Cerebellar cortex (tissue), 1 donor: ENCODE results near the gene EXOC3.

Source experiments
- DNase-seq: peaks from one replicate; pipeline ENCODE4 v3.0.0-alpha.2; 2015; ENCODE audit warnings: low spot score

The EXOC3 gene

GRCh38 chr5:407051-407450 lies 35.9 kb upstream of the EXOC3 start:
- no peak for DNase-seq

DNA sequence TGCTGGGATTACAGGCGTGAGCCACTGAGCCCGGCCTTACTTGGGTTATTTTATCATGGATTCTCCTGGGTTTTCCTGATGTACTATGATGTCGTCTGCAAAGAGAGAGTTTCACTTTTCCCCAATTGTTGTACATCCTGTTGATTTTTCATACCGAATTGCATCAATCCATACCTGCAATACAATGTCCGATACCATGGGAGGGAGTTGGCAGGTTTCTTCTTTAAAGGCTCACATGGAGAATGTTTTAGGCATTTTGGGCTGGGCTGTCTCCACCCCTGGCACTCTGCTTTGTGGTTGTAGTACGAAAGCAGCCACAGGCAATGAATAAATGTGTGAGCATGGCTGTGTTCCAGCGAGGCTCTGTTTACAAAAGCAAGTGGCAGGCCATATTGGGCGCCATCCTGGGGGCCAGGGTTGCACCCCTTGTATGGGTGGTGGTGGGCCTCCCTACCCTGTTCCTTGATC lies 35.1 kb upstream of the EXOC3 start:
- DNase-seq = no peak

GRCh38 chr5:410911-411517 lies 32.0 kb upstream of the EXOC3 start:
- DNase-seq = no peak

- no peak for DNase-seq
Observed at GRCh38 chr5:411728-412127, 31.2 kb upstream of the EXOC3 start.

- DNase-seq = peak; percentile 47
Observed at GRCh38 chr5:414991-415927, 27.7 kb upstream of the EXOC3 start.

DNA sequence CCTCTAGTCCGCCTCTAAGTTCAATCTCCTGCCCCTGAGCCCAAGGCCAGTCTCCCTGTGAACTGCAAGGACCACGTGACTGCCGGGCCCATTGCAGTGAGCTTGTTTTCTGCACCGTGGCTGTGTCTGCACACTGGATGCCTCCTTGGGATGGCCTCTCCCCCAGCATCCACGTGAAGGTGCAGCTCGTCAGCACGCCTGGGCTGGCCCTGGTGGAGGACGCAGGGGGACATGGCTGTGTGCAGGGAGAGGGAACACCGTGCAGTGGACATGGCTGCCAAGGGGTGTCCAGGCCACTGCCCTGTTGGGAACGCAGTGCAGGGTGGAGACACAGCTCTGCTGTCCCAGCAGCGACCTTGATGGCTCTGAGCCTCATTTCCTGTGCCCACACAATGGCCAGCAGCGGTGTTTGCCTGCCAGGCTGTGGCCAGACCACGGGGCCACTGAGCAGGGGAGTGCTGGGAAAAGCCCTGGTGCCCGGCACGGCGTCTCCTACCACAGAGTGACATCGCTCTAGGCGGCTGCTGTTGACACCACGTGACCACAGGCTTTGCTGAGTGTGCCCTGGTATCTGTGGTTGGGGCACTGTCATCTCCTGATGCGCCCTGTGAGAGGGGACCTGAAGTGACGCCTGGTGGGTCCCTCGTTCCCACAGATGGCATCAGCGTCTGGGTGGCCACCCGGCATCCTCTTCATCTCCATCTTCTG lies 26.9 kb upstream of the EXOC3 start:
- no peak for DNase-seq

- no peak for DNase-seq
Observed at GRCh38 chr5:416636-416960, 26.4 kb upstream of the EXOC3 start.

DNA sequence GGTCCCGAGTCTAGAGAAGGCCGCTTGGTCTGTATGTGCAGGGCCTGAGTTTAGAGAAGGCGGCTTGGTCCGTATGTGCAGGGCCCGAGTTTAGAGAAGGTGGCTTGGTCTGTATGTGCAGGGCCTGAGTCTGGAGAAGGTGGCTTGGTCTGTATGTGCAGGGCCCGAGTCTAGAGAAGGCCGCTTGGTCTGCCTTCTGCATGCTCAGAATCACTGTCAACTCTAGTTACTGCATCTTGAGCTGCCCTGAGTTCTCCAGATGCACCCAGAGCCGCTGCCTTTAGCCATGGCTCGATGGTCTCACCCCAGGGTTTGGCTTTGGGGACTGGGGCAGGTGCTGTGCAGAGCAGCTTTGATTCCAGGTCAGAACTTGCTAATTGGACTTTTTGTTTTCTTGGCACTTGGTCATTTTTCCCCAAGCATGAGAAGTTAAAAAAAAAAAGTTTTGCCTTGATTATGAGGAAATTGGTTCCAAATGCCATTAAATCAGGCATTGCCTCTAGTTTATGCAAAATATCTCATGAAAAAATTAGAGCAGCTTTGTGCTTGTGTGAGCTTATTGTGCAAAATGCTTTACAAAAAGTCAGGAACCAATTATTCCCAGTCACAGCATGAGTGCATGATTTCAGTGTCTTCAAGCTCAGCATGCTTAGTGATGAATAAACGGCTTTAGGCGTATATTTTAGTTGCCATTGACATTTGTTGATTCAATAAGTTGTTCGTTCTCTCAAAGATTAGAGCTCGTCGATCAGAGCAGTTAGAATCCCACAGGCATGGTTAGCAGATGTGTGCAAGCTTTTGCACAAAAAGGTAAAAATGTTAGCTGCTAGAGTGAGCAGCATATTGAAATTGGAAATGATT lies 25.4 kb upstream of the EXOC3 start:
- DNase-seq = peak; percentile 2

GRCh38 chr5:418162-419121 lies 24.5 kb upstream of the EXOC3 start:
- no peak for DNase-seq

GRCh38 chr5:419970-420369 lies 23.0 kb upstream of the EXOC3 start:
- no peak for DNase-seq

DNA sequence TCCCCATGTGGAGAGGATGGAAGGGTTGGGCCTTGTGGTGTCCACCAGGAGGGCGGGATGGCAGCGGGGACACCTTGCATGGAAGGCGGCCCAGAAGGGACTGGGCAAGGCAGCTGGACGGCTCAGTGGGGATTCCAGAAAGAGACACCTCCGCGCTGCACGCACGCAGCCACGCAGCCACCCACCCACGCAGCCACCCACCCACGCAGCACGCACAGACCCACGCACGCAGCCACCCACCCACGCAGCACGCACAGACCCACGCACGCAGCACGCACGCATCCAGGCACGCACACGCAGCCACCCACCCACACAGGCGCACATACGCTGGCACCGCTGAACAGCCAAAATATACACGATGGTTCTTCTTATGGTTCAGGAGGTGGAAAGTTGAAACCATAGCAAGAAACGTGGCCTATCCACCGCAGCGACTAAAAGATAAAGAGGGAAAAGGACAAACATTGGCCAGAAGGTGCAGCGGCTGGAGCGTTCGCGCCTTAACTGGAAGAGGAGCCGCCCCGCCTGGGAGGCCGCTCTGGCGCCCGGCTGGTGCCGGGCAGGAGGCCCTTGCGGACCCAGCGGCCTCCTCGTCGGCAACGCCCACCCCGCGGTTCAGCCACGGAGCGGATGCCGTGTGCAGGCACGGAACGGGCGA lies 22.2 kb upstream of the EXOC3 start:
- no peak for DNase-seq

GRCh38 chr5:421287-421880 lies 21.6 kb upstream of the EXOC3 start:
- DNase-seq = no peak

GRCh38 chr5:421901-422300 lies 21.1 kb upstream of the EXOC3 start:
- no peak for DNase-seq

- DNase-seq = no peak
Observed at GRCh38 chr5:422323-423232, 20.4 kb upstream of the EXOC3 start.

GRCh38 chr5:423233-423565 lies 19.8 kb upstream of the EXOC3 start:
- DNase-seq = no peak

DNA sequence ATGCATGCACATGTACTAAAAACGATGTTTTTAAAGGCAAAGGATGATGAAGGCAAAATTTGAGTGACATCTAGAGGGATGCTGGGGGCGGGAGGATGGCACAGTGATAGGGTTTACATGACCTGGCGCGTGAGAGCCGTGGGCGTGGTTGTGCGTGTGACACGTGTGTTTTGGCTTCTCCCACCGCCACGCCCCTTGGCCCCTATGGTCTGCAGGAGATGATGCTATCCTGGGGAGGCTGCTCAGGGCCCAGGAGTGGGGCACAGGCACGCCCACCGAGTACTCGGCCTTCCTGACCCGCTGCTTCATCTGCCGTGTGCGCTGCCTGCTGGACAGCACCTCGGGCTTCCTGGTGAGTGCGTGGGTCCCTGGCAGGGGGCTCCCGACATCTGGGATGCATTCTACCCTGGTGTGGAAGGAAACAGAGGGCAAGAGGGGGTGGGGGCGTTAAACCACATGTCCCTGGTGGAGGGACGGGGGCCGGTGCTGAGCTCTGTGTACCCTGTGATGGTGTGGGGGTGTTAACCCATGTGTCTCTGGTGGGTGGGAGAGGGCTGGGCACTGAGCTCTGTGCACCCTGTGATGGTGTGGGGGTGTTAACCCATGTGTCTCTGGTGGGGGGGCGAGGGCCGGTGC lies 19.2 kb upstream of the EXOC3 start:
- DNase-seq = no peak

DNA sequence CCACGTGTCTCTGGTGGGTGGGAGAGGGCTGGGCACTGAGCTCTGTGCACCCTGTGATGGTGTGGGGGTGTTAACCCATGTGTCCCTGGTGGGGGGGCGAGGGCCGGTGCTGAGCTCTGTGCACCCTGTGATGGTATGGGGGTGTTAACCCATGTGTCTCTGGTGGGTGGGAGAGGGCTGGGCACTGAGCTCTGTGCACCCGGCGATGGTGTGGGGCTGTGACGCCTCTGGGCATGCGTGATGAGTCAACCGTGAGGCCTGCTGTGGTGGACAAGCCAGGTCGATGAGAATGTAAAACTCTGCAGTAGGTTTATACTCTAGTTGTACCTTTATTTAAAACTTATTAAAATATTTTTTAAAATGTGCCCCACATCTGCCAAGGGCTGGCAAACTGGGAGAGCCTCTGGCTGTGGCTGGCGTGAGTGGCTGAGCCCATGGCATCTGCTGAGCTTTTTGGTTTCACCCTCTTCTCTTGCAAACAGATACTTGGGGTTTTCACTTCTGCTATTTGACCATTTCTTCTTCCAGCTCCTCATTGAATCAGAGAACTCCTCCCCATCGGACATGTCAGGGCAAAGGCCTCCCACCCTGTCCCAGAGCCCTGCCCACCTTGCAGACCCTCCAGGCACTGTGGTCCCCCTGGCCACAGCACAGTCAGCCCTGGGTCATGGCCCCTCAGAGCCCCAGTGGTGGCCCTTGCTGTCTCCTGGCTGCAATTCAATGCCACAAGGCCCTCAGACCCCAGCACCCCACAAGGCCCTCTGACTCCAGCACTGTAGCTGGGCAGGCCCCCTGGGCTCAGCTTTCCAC lies 18.5 kb upstream of the EXOC3 start:
- no peak for DNase-seq

DNA sequence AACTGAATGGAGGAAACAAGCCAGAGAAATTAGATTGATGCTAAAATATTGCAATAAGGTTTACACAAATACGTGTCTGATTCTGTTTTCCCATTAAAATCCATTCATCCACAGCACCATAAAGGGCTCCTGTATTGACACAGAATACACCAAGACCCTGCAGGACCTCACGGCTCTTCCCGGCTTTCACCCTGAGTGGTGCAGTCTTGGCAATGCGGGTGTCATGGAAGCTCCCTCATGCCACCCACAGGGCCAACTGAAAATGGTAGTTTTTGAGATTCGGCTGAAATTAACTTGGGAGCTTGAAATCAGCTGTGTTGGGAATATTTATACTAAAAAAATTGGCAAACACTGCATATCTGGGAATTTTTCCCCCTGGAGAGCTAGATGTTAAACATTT lies 17.3 kb upstream of the EXOC3 start:
- peak; percentile 15 for DNase-seq
